DMS53 treated with DMSO at 0.1 percent for 48 hours (cell line): ENCODE results near the gene NEO1.

Experiments
- DNase-seq: peaks from one replicate; lab custom pipeline; 2025; ENCODE audit not compliant: unreplicated experiment; lab: John Stamatoyannopoulos, UW

The NEO1 gene

GRCh38 chr15:73247331-73247730, 195.1 kb downstream of the NEO1 start:
- no peak for DNase-seq

GRCh38 chr15:73249499-73249898, 197.2 kb downstream of the NEO1 start:
- no peak for DNase-seq

GRCh38 chr15:73254598-73254997, 202.3 kb downstream of the NEO1 start:
- no peak for DNase-seq

- no peak for DNase-seq
Measured at GRCh38 chr15:73258271-73259108, 206.2 kb downstream of the NEO1 start.

GRCh38 chr15:73264881-73265280, 212.6 kb downstream of the NEO1 start:
- DNase-seq, result peak; percentile 60

- DNase-seq, result peak; percentile 48
Measured at GRCh38 chr15:73265536-73266153, 213.4 kb downstream of the NEO1 start.

GRCh38 chr15:73268457-73268856, 216.2 kb downstream of the NEO1 start:
- DNase-seq, result no peak

- DNase-seq, result no peak
Measured at GRCh38 chr15:73270366-73271097, 218.3 kb downstream of the NEO1 start.

- DNase-seq, result peak; percentile 65
Measured at GRCh38 chr15:73273181-73274002, 221.1 kb downstream of the NEO1 start.

- no peak for DNase-seq
Measured at GRCh38 chr15:73275862-73276261, 223.6 kb downstream of the NEO1 start.

- DNase-seq, result no peak
Measured at GRCh38 chr15:73282567-73283365, 230.5 kb downstream of the NEO1 start.

- DNase-seq, result no peak
Measured at GRCh38 chr15:73283366-73283962, 231.2 kb downstream of the NEO1 start.

GRCh38 chr15:73284090-73284716, 231.9 kb downstream of the NEO1 start:
- no peak for DNase-seq

GRCh38 chr15:73286311-73286710, 234.0 kb downstream of the NEO1 start:
- DNase-seq, result no peak

GRCh38 chr15:73287019-73287418, 234.8 kb downstream of the NEO1 start:
- DNase-seq, result no peak

GRCh38 chr15:73291441-73291840, 239.2 kb downstream of the NEO1 start:
- no peak for DNase-seq

- no peak for DNase-seq
Measured at GRCh38 chr15:73293773-73294172, 241.5 kb downstream of the NEO1 start.

- no peak for DNase-seq
Measured at GRCh38 chr15:73295630-73296286, 243.5 kb downstream of the NEO1 start.
